WERI-Rb-1 (cell line): ENCODE measurements around the gene ANKS6.
"Not testable (repeated sequence)": the region's sequence is repeated elsewhere in the genome, so short reads cannot be mapped to it uniquely, and the experiment has no call there.

Source experiments
- DNase-seq: peaks from one replicate; pipeline ENCODE4 v3.0.0-alpha.2; 2020
- H3K27ac ChIP-seq: fragments of 250-450 bp; sonication (Bioruptor Pico); 2 replicates; pipeline ENCODE4 v1.5.1; 2020; ENCODE audit warnings: mild to moderate bottlenecking, moderate library complexity
- H3K27me3 ChIP-seq: fragments of 250-450 bp; sonication (Bioruptor Pico); 2 replicates; pipeline ENCODE4 v1.5.1; 2021; ENCODE audit warnings: mild to moderate bottlenecking, low read depth, moderate library complexity; ENCODE audit not compliant: insufficient read depth, severe bottlenecking
- H3K36me3 ChIP-seq: fragments of 250-450 bp; sonication (Bioruptor Pico); 2 replicates; pipeline ENCODE4 v1.5.1; 2020; ENCODE audit warnings: mild to moderate bottlenecking, moderate library complexity
- H3K4me3 ChIP-seq: 2 replicates; pipeline ENCODE4 v1.5.1; 2011; ENCODE audit warnings: low read depth, mild to moderate bottlenecking, control low read depth, low read length
- H3K9me3 ChIP-seq: fragments of 250-450 bp; sonication (Bioruptor Pico); 2 replicates; pipeline ENCODE4 v1.5.1; 2021; ENCODE audit warnings: mild to moderate bottlenecking, moderate library complexity; ENCODE audit not compliant: severe bottlenecking
- TF ChIP-seq, protein P1 (sequence below): IDR thresholded peaks from 2 replicates; pipeline ENCODE4 v1.5.1; 2011; ENCODE audit warnings: low read depth, mild to moderate bottlenecking, control low read depth, inconsistent platforms, low read length

The ANKS6 gene

GRCh38 chr9:98687911-98688310 is 108.4 kb downstream of the ANKS6 start:
- H3K36me3 ChIP-seq = no peaks in the 10 kb centered on the region; the same call in 1 of the 2 replicates
- H3K4me3 ChIP-seq = no peak overlapping the region
- no peak overlapping the region for H3K27ac ChIP-seq
- TF ChIP-seq, protein P1, sequence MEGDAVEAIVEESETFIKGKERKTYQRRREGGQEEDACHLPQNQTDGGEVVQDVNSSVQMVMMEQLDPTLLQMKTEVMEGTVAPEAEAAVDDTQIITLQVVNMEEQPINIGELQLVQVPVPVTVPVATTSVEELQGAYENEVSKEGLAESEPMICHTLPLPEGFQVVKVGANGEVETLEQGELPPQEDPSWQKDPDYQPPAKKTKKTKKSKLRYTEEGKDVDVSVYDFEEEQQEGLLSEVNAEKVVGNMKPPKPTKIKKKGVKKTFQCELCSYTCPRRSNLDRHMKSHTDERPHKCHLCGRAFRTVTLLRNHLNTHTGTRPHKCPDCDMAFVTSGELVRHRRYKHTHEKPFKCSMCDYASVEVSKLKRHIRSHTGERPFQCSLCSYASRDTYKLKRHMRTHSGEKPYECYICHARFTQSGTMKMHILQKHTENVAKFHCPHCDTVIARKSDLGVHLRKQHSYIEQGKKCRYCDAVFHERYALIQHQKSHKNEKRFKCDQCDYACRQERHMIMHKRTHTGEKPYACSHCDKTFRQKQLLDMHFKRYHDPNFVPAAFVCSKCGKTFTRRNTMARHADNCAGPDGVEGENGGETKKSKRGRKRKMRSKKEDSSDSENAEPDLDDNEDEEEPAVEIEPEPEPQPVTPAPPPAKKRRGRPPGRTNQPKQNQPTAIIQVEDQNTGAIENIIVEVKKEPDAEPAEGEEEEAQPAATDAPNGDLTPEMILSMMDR = no peak
- no peak for DNase-seq
- no peaks in the 10 kb centered on the region for H3K9me3 ChIP-seq
- no peaks in the 10 kb centered on the region for H3K27me3 ChIP-seq

DNA sequence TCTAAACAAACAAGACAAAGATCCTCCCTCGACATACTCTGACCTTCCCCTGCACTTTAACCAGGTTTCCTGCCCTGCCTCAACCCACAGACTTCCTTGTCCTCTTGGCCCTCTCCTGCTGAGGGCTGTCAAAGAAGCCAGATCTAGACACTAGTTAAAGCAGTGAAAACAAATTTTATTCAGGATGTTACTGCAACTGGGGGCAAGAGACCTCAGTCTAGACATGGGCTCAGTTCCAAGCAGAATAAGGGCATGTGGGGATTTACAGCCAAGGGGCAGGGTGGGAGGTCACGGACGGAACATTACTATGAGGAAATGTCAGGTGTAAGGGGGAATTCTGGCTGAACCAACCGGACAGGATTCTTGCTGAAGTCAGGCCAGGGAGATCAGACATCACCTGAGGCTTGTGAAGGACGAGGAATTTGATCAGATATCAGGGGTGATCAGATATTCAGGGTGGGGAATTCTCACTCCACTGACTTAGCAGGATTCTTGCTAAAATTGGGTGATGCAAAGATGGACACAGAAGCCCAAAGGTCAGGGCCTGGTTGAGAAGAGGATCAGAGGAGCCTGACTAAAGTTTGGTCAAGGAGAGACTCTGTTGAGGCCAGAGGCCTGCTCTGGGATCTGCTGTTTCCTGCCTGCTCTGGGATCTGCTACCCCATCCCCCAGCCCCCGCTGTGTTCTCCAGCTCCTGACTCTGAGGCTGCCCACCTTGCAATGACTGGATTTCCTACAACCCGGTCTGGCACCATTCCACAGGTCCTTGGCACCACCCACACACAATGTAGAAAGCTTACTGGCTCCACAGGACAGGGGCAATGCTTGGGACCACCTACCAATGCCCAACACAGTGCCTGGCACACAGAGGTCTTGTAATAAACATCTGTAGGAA is 109.1 kb downstream of the ANKS6 start:
- Histone ChIP-seq H3K27me3 (no peaks in the 10 kb centered on the region), H3K4me3 (no peak overlapping the region), H3K9me3 (no peaks in the 10 kb centered on the region), H3K36me3 (no peaks in the 10 kb centered on the region; the same call in 1 of the 2 replicates), H3K27ac (no peak overlapping the region)
- TF ChIP-seq, protein P1 = no peak
- no peak for DNase-seq

DNA sequence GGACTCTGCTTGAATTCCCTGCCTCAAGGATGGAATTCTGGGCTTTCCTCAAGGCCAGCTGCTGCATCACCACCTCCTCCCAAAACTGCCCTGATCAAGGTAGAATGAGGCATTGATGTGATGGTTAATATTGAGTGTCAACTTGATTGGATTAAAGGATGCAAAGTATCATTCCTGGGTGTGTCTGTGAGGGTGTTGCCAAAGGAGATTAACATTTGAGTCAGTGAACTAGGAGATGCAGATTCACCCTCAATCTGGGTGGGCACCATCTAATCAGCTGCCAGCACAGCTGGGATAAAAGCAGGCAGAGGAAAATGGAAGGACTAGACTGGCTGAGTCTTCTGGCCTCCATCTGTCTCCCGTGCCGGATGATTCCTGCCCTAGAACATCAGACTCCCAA is 111.5 kb downstream of the ANKS6 start:
- H3K4me3 ChIP-seq, H3K27ac ChIP-seq, H3K27me3 ChIP-seq, DNase-seq, H3K36me3 ChIP-seq, H3K9me3 ChIP-seq: not testable (repeated sequence)
